Measurements from ENCODE around the gene CAMTA1.

The CAMTA1 gene

GRCh38 chr1:7475691-7476090 lies 690.4 kb downstream of the CAMTA1 start:
- no peak for DNase-seq

GRCh38 chr1:7476402-7476801 lies 691.1 kb downstream of the CAMTA1 start:
- no peak for DNase-seq

GRCh38 chr1:7476861-7477547 lies 691.8 kb downstream of the CAMTA1 start:
- no peak for DNase-seq

- DNase-seq: no peak
Measured at GRCh38 chr1:7477593-7477992, 692.3 kb downstream of the CAMTA1 start.

GRCh38 chr1:7478142-7478790 lies 693.0 kb downstream of the CAMTA1 start:
- DNase-seq: no peak

- DNase-seq: no peak
Measured at GRCh38 chr1:7478809-7479499, 693.7 kb downstream of the CAMTA1 start.

GRCh38 chr1:7479571-7479970 lies 694.3 kb downstream of the CAMTA1 start:
- no peak for DNase-seq

GRCh38 chr1:7481194-7481593 lies 695.9 kb downstream of the CAMTA1 start:
- DNase-seq: no peak

- DNase-seq: no peak
Measured at GRCh38 chr1:7482077-7482476, 696.8 kb downstream of the CAMTA1 start.

GRCh38 chr1:7482772-7483495 lies 697.7 kb downstream of the CAMTA1 start:
- DNase-seq: no peak

GRCh38 chr1:7483634-7484383 lies 698.6 kb downstream of the CAMTA1 start:
- DNase-seq: no peak

- DNase-seq: no peak
Measured at GRCh38 chr1:7485086-7485780, 700.0 kb downstream of the CAMTA1 start.

- no peak for DNase-seq
Measured at GRCh38 chr1:7485826-7486225, 700.6 kb downstream of the CAMTA1 start.

- DNase-seq: no peak
Measured at GRCh38 chr1:7487766-7488474, 702.7 kb downstream of the CAMTA1 start.

GRCh38 chr1:7488475-7488842 lies 703.2 kb downstream of the CAMTA1 start:
- no peak for DNase-seq

GRCh38 chr1:7489586-7489985 lies 704.3 kb downstream of the CAMTA1 start:
- no peak for DNase-seq

- DNase-seq: no peak
Measured at GRCh38 chr1:7490576-7490975, 705.3 kb downstream of the CAMTA1 start.

GRCh38 chr1:7491109-7491817 lies 706.0 kb downstream of the CAMTA1 start:
- no peak for DNase-seq

- DNase-seq: no peak
Measured at GRCh38 chr1:7491818-7492173, 706.5 kb downstream of the CAMTA1 start.

GRCh38 chr1:7493711-7494454 lies 708.6 kb downstream of the CAMTA1 start:
- no peak for DNase-seq
